GM23338 (cell line): ENCODE results near the gene KLHL36. TPM values are rescaled to one million over a fixed set of nuclear protein-coding genes. Genes with fewer than 3 reads are reported as not detected.

ENCODE experiments used
- ATAC-seq: fragments of 200-7000 bp; cut with Tn5 transposase; 3 replicates; pipeline ENCODE4 v1.9.1; 2020
- DNase-seq: peaks from one replicate; pipeline ENCODE4 v3.0.0-alpha.2; 2015; ENCODE audit warnings: low spot score
- H2AFZ ChIP-seq: fragments of 200-600 bp; sonication (generic); 2 replicates; pipeline ENCODE4 v1.8.0; 2016; ENCODE audit warnings: antibody characterized with exemption, mild to moderate bottlenecking, moderate library complexity
- H3F3A ChIP-seq: fragments of 200-600 bp; sonication (generic); replicated peaks from 2 replicates; pipeline ENCODE4 v1.8.0; 2017; ENCODE audit warnings: antibody characterized with exemption, mixed run types, low read depth
- H3K27ac ChIP-seq: fragments of 200-600 bp; sonication (generic); 2 replicates; pipeline ENCODE4 v1.6.1; 2016; ENCODE audit warnings: low read depth
- H3K27me3 ChIP-seq: fragments of 200-600 bp; sonication (generic); 2 replicates; pipeline ENCODE4 v1.8.0; 2016; ENCODE audit warnings: mild to moderate bottlenecking, mixed run types, moderate library complexity; ENCODE audit not compliant: insufficient read depth
- H3K36me3 ChIP-seq: fragments of 200-600 bp; sonication (generic); 2 replicates; pipeline ENCODE4 v1.8.0; 2016; ENCODE audit warnings: mild to moderate bottlenecking; ENCODE audit not compliant: insufficient read depth
- H3K4me1 ChIP-seq: fragments of 200-600 bp; sonication (generic); 2 replicates; pipeline ENCODE4 v1.8.0; 2016; ENCODE audit warnings: mild to moderate bottlenecking, moderate library complexity; ENCODE audit not compliant: insufficient read depth
- H3K4me2 ChIP-seq: fragments of 200-600 bp; sonication (generic); 2 replicates; pipeline ENCODE4 v1.7.1; 2017; ENCODE audit warnings: mixed run types
- H3K4me3 ChIP-seq: fragments of 200-600 bp; sonication (generic); 2 replicates; pipeline ENCODE4 v1.6.1; 2016; ENCODE audit warnings: mixed run types
- H3K79me2 ChIP-seq: fragments of 200-600 bp; sonication (generic); replicated peaks from 2 replicates; pipeline ENCODE4 v1.8.0; 2017; ENCODE audit warnings: mild to moderate bottlenecking; ENCODE audit not compliant: insufficient read depth
- H3K9me2 ChIP-seq: fragments of 200-600 bp; sonication (generic); 2 replicates; pipeline ENCODE4 v1.8.0; 2017; ENCODE audit not compliant: insufficient read depth
- H4K20me1 ChIP-seq: fragments of 200-600 bp; sonication (generic); replicated peaks from 2 replicates; pipeline ENCODE4 v1.8.0; 2017; ENCODE audit warnings: mild to moderate bottlenecking; ENCODE audit not compliant: insufficient read depth
- H3K27ac Mint-ChIP-seq: 2 replicates; pipeline ENCODE4 v1.8.0; 2020; ENCODE audit warnings: inconsistent platforms, mild to moderate bottlenecking, moderate library complexity, mixed read lengths
- H3K27me3 Mint-ChIP-seq: 3 replicates; pipeline ENCODE4 v1.8.0; 2022; ENCODE audit warnings: low read depth, mild to moderate bottlenecking, moderate library complexity, mixed read lengths, inconsistent platforms; ENCODE audit not compliant: insufficient read depth, poor library complexity
- H3K36me3 Mint-ChIP-seq: 3 replicates; pipeline ENCODE4 v1.8.0; 2021; ENCODE audit warnings: low read depth, mild to moderate bottlenecking, inconsistent platforms, moderate library complexity, mixed read lengths
- H3K4me1 Mint-ChIP-seq: 3 replicates; pipeline ENCODE4 v1.8.0; 2020; ENCODE audit warnings: mild to moderate bottlenecking, inconsistent platforms, mixed read lengths
- H3K4me3 Mint-ChIP-seq: 3 replicates; pipeline ENCODE4 v1.8.0; 2021; ENCODE audit warnings: moderate library complexity, mild to moderate bottlenecking, inconsistent platforms, mixed read lengths
- H3K9me3 Mint-ChIP-seq: 3 replicates; pipeline ENCODE4 v1.8.0; 2020; ENCODE audit warnings: moderate library complexity, mild to moderate bottlenecking, inconsistent platforms, mixed read lengths
- CREB1 ChIP-seq: fragments of 250-450 bp; sonication (Bioruptor Pico); IDR thresholded peaks from 2 replicates; pipeline ENCODE4 v1.5.0; 2020; ENCODE audit warnings: low read depth, mild to moderate bottlenecking, moderate library complexity
- EZH2 ChIP-seq: fragments of 200-600 bp; sonication (generic); IDR thresholded peaks from one replicate; pipeline ENCODE4 v1.8.0; 2017; ENCODE audit warnings: antibody characterized with exemption, mild to moderate bottlenecking, low read depth; ENCODE audit not compliant: unreplicated experiment
- POLR2AphosphoS5 ChIP-seq: IDR thresholded peaks from 2 replicates; pipeline ENCODE4 v1.6.1; 2016; ENCODE audit warnings: antibody characterized with exemption, low read depth
- STAT1 ChIP-seq: IDR thresholded peaks from one replicate; pipeline ENCODE4 v1.6.1; 2016; ENCODE audit warnings: antibody characterized with exemption; ENCODE audit not compliant: unreplicated experiment
- ZNF331 ChIP-seq: fragments of 250-450 bp; sonication (Bioruptor Pico); IDR thresholded peaks from 2 replicates; pipeline ENCODE4 v1.5.0; 2020; ENCODE audit warnings: low read depth, mild to moderate bottlenecking, moderate library complexity
- polyA plus RNA-seq: library from polyadenylated mRNA; unstranded; fragments of >200 nt; fragmentation: Nextera tagmentation; extraction: Ambion mirVana; gene quantifications from 2 replicates; pipeline ENCODE4 v1.2.1, GENCODE V29; 2016
- total RNA-seq: library from RNA; depleted of rRNA; stranded (reverse); fragments of >200 nt; shearing (Covaris generic); gene quantifications from 2 replicates; pipeline ENCODE4 v1.2.3, GENCODE V29; 2014
- TF ChIP-seq, protein P1 (sequence below): IDR thresholded peaks from 2 replicates; pipeline ENCODE4 v1.6.1; 2016; ENCODE audit warnings: antibody characterized with exemption
- TF ChIP-seq, protein P2 (sequence below): fragments of 250-450 bp; sonication (Bioruptor Pico); IDR thresholded peaks from 2 replicates; pipeline ENCODE4 v1.5.0; 2020; ENCODE audit warnings: mild to moderate bottlenecking, moderate library complexity
- TF ChIP-seq, protein P3 (sequence below), 2 experiments: fragments of 200-600 bp in 1 of 2; sonication (generic) in 1 of 2; conservative IDR thresholded peaks; 2 replicates each; pipeline versions ENCODE4 v1.5.1 to v1.6.1; 2016 to 2017; ENCODE audit warnings: antibody characterized with exemption in 2 of 2, low read depth in 2 of 2, mild to moderate bottlenecking in 2 of 2, moderate library complexity in 1 of 2

Gene KLHL36
- total and polyA plus RNA-seq, 2 experiments from 2014 or later = 13.4 to 70.4 TPM

DNA sequence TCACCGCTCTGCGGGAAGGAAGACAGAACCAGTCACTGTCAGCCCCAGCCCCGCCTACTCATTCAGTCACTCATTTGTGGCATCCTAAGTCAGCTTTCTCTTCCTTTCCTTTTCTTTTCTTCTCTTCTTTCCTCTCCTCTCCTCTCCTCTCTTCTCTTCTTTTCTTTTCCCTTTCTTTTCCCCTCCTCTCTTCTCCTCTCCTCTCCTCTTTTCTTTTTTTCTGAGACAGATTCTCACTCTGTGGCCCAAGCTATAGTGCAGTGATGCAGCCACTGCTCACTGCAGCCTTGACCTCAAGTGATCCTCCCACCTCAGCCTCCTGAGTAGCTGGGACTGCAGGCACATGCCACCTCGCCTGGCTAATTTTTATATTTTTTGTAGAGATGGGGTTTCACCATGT is 10.6 kb upstream of the KLHL36 start (continued):
- TF ChIP-seq, protein P1, sequence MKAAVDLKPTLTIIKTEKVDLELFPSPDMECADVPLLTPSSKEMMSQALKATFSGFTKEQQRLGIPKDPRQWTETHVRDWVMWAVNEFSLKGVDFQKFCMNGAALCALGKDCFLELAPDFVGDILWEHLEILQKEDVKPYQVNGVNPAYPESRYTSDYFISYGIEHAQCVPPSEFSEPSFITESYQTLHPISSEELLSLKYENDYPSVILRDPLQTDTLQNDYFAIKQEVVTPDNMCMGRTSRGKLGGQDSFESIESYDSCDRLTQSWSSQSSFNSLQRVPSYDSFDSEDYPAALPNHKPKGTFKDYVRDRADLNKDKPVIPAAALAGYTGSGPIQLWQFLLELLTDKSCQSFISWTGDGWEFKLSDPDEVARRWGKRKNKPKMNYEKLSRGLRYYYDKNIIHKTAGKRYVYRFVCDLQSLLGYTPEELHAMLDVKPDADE = no peak
- TF ChIP-seq POLR2AphosphoS5 (no peak), ZNF331 (no peak), CREB1 (CRISPR knock-in tag) (no peak)
- TF ChIP-seq, protein P2, sequence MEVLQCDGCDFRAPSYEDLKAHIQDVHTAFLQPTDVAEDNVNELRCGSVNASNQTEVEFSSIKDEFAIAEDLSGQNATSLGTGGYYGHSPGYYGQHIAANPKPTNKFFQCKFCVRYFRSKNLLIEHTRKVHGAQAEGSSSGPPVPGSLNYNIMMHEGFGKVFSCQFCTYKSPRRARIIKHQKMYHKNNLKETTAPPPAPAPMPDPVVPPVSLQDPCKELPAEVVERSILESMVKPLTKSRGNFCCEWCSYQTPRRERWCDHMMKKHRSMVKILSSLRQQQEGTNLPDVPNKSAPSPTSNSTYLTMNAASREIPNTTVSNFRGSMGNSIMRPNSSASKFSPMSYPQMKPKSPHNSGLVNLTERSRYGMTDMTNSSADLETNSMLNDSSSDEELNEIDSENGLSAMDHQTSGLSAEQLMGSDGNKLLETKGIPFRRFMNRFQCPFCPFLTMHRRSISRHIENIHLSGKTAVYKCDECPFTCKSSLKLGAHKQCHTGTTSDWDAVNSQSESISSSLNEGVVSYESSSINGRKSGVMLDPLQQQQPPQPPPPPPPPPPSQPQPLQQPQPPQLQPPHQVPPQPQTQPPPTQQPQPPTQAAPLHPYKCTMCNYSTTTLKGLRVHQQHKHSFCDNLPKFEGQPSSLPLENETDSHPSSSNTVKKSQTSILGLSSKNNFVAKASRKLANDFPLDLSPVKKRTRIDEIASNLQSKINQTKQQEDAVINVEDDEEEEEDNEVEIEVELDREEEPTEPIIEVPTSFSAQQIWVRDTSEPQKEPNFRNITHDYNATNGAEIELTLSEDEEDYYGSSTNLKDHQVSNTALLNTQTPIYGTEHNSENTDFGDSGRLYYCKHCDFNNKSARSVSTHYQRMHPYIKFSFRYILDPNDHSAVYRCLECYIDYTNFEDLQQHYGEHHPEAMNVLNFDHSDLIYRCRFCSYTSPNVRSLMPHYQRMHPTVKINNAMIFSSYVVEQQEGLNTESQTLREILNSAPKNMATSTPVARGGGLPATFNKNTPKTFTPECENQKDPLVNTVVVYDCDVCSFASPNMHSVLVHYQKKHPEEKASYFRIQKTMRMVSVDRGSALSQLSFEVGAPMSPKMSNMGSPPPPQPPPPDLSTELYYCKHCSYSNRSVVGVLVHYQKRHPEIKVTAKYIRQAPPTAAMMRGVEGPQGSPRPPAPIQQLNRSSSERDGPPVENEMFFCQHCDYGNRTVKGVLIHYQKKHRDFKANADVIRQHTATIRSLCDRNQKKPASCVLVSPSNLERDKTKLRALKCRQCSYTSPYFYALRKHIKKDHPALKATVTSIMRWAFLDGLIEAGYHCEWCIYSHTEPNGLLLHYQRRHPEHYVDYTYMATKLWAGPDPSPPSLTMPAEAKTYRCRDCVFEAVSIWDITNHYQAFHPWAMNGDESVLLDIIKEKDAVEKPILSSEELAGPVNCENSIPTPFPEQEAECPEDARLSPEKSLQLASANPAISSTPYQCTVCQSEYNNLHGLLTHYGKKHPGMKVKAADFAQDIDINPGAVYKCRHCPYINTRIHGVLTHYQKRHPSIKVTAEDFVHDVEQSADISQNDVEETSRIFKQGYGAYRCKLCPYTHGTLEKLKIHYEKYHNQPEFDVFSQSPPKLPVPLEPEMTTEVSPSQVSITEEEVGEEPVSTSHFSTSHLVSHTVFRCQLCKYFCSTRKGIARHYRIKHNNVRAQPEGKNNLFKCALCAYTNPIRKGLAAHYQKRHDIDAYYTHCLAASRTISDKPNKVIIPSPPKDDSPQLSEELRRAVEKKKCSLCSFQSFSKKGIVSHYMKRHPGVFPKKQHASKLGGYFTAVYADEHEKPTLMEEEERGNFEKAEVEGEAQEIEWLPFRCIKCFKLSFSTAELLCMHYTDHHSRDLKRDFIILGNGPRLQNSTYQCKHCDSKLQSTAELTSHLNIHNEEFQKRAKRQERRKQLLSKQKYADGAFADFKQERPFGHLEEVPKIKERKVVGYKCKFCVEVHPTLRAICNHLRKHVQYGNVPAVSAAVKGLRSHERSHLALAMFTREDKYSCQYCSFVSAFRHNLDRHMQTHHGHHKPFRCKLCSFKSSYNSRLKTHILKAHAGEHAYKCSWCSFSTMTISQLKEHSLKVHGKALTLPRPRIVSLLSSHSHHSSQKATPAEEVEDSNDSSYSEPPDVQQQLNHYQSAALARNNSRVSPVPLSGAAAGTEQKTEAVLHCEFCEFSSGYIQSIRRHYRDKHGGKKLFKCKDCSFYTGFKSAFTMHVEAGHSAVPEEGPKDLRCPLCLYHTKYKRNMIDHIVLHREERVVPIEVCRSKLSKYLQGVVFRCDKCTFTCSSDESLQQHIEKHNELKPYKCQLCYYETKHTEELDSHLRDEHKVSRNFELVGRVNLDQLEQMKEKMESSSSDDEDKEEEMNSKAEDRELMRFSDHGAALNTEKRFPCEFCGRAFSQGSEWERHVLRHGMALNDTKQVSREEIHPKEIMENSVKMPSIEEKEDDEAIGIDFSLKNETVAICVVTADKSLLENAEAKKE (CRISPR knock-in tag) = no peak

DNA sequence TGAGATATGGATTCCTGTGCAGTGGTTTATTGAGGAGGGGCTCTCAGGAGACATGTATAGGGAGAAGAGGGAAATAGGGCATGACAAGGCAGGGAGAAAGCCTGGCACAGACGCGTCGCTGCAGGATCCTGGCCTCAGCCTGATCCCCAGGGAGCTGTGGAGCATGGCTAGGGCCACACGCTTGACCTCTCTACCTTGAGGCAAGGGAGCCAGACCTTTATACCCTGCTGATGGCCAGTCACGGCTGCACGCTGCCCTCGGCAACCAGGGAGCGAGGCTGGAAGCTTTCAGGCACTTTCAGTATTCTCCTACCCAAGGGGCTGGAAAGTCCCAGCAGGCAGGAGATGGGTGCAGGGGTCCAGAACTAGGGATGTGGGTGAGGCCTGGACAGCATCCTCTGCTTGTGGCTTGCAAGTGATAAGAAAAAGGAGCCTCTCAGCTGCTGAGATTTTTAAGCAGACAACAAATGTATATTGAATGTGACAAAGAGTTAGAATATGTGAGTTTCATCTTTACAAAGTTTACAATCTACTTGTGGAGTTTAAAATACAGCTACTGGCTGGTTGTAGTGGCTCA is 10.0 kb upstream of the KLHL36 start:
- no peaks in the 10 kb centered on the region for H3K9me2 ChIP-seq
- H3K4me1 ChIP-seq = no peaks in the 10 kb centered on the region
- TF ChIP-seq, protein P3, sequence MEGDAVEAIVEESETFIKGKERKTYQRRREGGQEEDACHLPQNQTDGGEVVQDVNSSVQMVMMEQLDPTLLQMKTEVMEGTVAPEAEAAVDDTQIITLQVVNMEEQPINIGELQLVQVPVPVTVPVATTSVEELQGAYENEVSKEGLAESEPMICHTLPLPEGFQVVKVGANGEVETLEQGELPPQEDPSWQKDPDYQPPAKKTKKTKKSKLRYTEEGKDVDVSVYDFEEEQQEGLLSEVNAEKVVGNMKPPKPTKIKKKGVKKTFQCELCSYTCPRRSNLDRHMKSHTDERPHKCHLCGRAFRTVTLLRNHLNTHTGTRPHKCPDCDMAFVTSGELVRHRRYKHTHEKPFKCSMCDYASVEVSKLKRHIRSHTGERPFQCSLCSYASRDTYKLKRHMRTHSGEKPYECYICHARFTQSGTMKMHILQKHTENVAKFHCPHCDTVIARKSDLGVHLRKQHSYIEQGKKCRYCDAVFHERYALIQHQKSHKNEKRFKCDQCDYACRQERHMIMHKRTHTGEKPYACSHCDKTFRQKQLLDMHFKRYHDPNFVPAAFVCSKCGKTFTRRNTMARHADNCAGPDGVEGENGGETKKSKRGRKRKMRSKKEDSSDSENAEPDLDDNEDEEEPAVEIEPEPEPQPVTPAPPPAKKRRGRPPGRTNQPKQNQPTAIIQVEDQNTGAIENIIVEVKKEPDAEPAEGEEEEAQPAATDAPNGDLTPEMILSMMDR (conservative IDR thresholded peaks at IDR 0.05; ENCODE audit: low read depth in 2 of 2) = no peak
- TF ChIP-seq STAT1 (no peak), EZH2 (no peak)
- ATAC-seq (no peak), DNase-seq (no peak)
- H3K36me3 ChIP-seq = no peaks in the 10 kb centered on the region
- peaks cover 15% of the 10 kb centered on the region for H3K4me1 Mint-ChIP-seq
- H3K4me2 ChIP-seq = no peak overlapping the region
- H3K4me3 ChIP-seq = no peak overlapping the region
- no peak overlapping the region for H2AFZ ChIP-seq
- H3K79me2 ChIP-seq = no peaks in the 10 kb centered on the region
- no peaks in the 10 kb centered on the region for H3K27me3 ChIP-seq
- no peak overlapping the region for H3K27ac ChIP-seq
- H3K4me3 Mint-ChIP-seq = no peak overlapping the region
- no peaks in the 10 kb centered on the region; the same call in 2 of the 3 replicates for H3K36me3 Mint-ChIP-seq
- no peaks in the 10 kb centered on the region for H3K9me3 Mint-ChIP-seq
- H4K20me1 ChIP-seq = no peaks in the 10 kb centered on the region
- H3F3A ChIP-seq = no peaks in the 10 kb centered on the region
- no peak overlapping the region for H3K27ac Mint-ChIP-seq
- H3K27me3 Mint-ChIP-seq = no peaks in the 10 kb centered on the region
